ENCODE data around the gene ARVCF.

GRCh38 chr22:19991395-19991644 is 25.3 kb downstream of the ARVCF start:
- TF ChIP-seq, protein P1, sequence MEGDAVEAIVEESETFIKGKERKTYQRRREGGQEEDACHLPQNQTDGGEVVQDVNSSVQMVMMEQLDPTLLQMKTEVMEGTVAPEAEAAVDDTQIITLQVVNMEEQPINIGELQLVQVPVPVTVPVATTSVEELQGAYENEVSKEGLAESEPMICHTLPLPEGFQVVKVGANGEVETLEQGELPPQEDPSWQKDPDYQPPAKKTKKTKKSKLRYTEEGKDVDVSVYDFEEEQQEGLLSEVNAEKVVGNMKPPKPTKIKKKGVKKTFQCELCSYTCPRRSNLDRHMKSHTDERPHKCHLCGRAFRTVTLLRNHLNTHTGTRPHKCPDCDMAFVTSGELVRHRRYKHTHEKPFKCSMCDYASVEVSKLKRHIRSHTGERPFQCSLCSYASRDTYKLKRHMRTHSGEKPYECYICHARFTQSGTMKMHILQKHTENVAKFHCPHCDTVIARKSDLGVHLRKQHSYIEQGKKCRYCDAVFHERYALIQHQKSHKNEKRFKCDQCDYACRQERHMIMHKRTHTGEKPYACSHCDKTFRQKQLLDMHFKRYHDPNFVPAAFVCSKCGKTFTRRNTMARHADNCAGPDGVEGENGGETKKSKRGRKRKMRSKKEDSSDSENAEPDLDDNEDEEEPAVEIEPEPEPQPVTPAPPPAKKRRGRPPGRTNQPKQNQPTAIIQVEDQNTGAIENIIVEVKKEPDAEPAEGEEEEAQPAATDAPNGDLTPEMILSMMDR (IDR thresholded peaks at IDR 0.05; ENCODE audit: low read length): no peak
- no peak for TF ChIP-seq EZH2 (IDR thresholded peaks at IDR 0.05; ENCODE audit: borderline replicate concordance, low read length)

Data from OCI-LY1 (cell line).